ENCODE data around the gene DENND4A. TPM values are rescaled to one million over a fixed set of nuclear protein-coding genes. Genes with fewer than 3 reads are reported as not detected.

The DENND4A gene
- total and polyA plus RNA-seq, 10 of the 15 experiments (the other 5 are each of a cell fraction or from before 2014, with no cell fraction given), result 14.2 to 81.8 (median 34.1) TPM

- Histone ChIP-seq H3K36me3 (ENCODE audit: control insufficient read depth in 2 of 2, insufficient read depth in 2 of 2, low read length in 1 of 2) (no peaks in the 10 kb centered on the region), H3K27me3 (replicated peaks in 1 of 2; ENCODE audit: control insufficient read depth in 2 of 2, insufficient read depth in 2 of 2, low read length in 1 of 2) (no peaks in the 10 kb centered on the region), H4K20me1 (ENCODE audit: control insufficient read depth, insufficient read depth) (no peaks in the 10 kb centered on the region), H3K4me3 (no peak overlapping the region), H3K4me1 (ENCODE audit: control insufficient read depth, insufficient read depth, low read length) (peaks cover 30% of the 10 kb centered on the region), H3K4me2 (ENCODE audit: control insufficient read depth, insufficient read depth) (peak overlapping the region; percentile 44; the same call in 1 of the 2 replicates), H3K9ac (ENCODE audit: control insufficient read depth, insufficient read depth, low read length) (no peak overlapping the region; the same call in 1 of the 2 replicates), H3K79me2 (ENCODE audit: control insufficient read depth, insufficient read depth, low read length) (no peaks in the 10 kb centered on the region), H2AFZ (ENCODE audit: control insufficient read depth, low read depth, low read length) (peak overlapping the region; percentile 66), H3K27ac (ENCODE audit: control insufficient read depth, insufficient read depth) (peak overlapping the region; percentile 10; the same call in 1 of the 2 replicates), H3K9me3 (replicated peaks; ENCODE audit: control insufficient read depth, insufficient read depth, low read length) (no peaks in the 10 kb centered on the region)
- ChIA-PET POLR2A (interaction anchor here (0.9 to 6.3 kb wide), 7 partner anchors 11 to 64 kb away, joined by 3 to 43 read pairs (median 5); partner anchors contain the start of gene DENND4A), SMC1A (ENCODE audit: uncharacterized antibody, unreplicated experiment) (interaction anchor here (0.9 to 25.5 kb wide), 6 partner anchors 8 to 66 kb away, joined by 3 to 488 read pairs (median 10); no protein-coding TSS in a partner anchor), RAD21 (ENCODE audit: unreplicated experiment) (interaction anchor here (0.7 to 4.4 kb wide), 8 partner anchors 10 to 32 kb away, joined by 3 to 18 read pairs (median 4); partner anchors contain the start of gene DENND4A), CTCF (interaction anchor here (0.7 to 2.4 kb wide), 7 partner anchors 11 to 153 kb away, joined by 3 to 10 read pairs (median 3); no protein-coding TSS in a partner anchor)
- in situ Hi-C loops (cut with MboI) (no loop called here), intact Hi-C loops (cut with micrococcal nuclease; ENCODE audit: unreplicated experiment) (no loop called here)
- no TSS peak for BruUV-seq (replicated peaks)
- DNase-seq (ENCODE audit: low read depth, low spot score) (no peak), ATAC-seq (peak; percentile 66), FAIRE-seq (peak; percentile 38)
- 37% methylated on average over 5 of the region's 5 CpGs for WGBS (ENCODE audit: insufficient coverage, insufficient replicate concordance, low lambda C conversion rate, missing lambda C conversion rate)
- TF ChIP-seq BCLAF1 (IDR thresholded peaks at IDR 0.05), result no peak
- TF ChIP-seq RELA (IDR thresholded peaks at IDR 0.05; ENCODE audit: borderline replicate concordance, partially characterized antibody), result no peak
- no peak for TF ChIP-seq MYC (IDR thresholded peaks at IDR 0.05; ENCODE audit: insufficient read depth, insufficient read length, insufficient replicate concordance, low read length, severe bottlenecking)
- no peak for TF ChIP-seq ATF3 (IDR thresholded peaks at IDR 0.05; ENCODE audit: borderline replicate concordance, extremely low read depth, low read depth, low read length)
- TF ChIP-seq RB1 (IDR thresholded peaks at IDR 0.05; ENCODE audit: borderline replicate concordance), result no peak
- TF ChIP-seq NFXL1 (IDR thresholded peaks at IDR 0.05; ENCODE audit: borderline replicate concordance), result no peak
- no peak for TF ChIP-seq TAF1 (IDR thresholded peaks at IDR 0.05; ENCODE audit: borderline replicate concordance, low read depth, low read length)
- TF ChIP-seq TBL1XR1 (IDR thresholded peaks at IDR 0.05; ENCODE audit: low read depth, low read length), result no peak
- TF ChIP-seq MTA2 (IDR thresholded peaks at IDR 0.05; ENCODE audit: low read depth), result 0 out of 2 replicates have a peak, but pooled peaks have one; percentile 33
- no peak for TF ChIP-seq CHD4 (IDR thresholded peaks at IDR 0.05)
- no peak for TF ChIP-seq ELK1 (IDR thresholded peaks at IDR 0.05; ENCODE audit: low read depth, low read length)
- TF ChIP-seq SREBF2 (IDR thresholded peaks at IDR 0.05; ENCODE audit: low read length), result no peak
- no peak for TF ChIP-seq SKIL (IDR thresholded peaks at IDR 0.05; ENCODE audit: low read depth, poor library complexity, severe bottlenecking)
- peak; percentile 54 for TF ChIP-seq JUNB (IDR thresholded peaks at IDR 0.05)
- TF ChIP-seq NFYB (IDR thresholded peaks at IDR 0.05; ENCODE audit: insufficient read depth, low read depth, low read length), result no peak
- TF ChIP-seq FOS (IDR thresholded peaks at IDR 0.05; ENCODE audit: borderline replicate concordance, extremely low read depth, insufficient read length), result no peak
These were observed 13.1 kb upstream of the DENND4A start for GRCh38 chr15:65805019-65805745.

Data from GM12878 (cell line).